K562 (cell line): ENCODE results near the gene B4GALT1. TPM values are rescaled to one million over a fixed set of nuclear protein-coding genes. Genes with fewer than 3 reads are reported as not detected.

Source experiments
- CBX1 ChIP-seq: sonication (generic); IDR thresholded peaks from 2 replicates; pipeline ENCODE4 v1.6.1; 2016; ENCODE audit warnings: antibody characterized with exemption, low read depth, mild to moderate bottlenecking
- CXXC5 ChIP-seq: fragments of 250-450 bp; sonication (Bioruptor Pico); IDR thresholded peaks from 2 replicates; pipeline ENCODE4 v1.8.0; 2022; ENCODE audit warnings: inconsistent platforms, mild to moderate bottlenecking, moderate library complexity
- EGR1 ChIP-seq: fragments of 450-650 bp; conservative IDR thresholded peaks from 2 replicates; pipeline ENCODE4 v1.6.1; 2017; ENCODE audit warnings: mild to moderate bottlenecking
- ELF1 ChIP-seq: fragments of 200-800 bp; sonication (Bioruptor generic); IDR thresholded peaks from 2 replicates; pipeline ENCODE4 v1.6.1; 2016; ENCODE audit warnings: missing genetic modification characterization, missing compliant biosample characterization
- FOXK1 ChIP-seq: sonication (generic); formaldehyde crosslinking; IDR thresholded peaks from 2 replicates; pipeline ENCODE4 v1.8.0; 2022; ENCODE audit warnings: missing genetic modification reagents, mild to moderate bottlenecking, borderline replicate concordance
- HMBOX1 ChIP-seq: sonication (generic); IDR thresholded peaks from 2 replicates; pipeline ENCODE4 v1.6.1; 2016
- HNRNPL ChIP-seq: fragments of 200-400 bp; formaldehyde crosslinking; IDR thresholded peaks from 2 replicates; pipeline ENCODE4 v1.6.1; 2017; ENCODE audit warnings: low read depth, mild to moderate bottlenecking, low read length
- MTA3 ChIP-seq: fragments of 450-650 bp; formaldehyde crosslinking; IDR thresholded peaks from 2 replicates; pipeline ENCODE4 v1.6.1; 2017; ENCODE audit warnings: mild to moderate bottlenecking, borderline replicate concordance
- NRF1 ChIP-seq, 2 experiments: fragments of 450-650 bp; IDR thresholded peaks in 1 of 2; conservative IDR thresholded peaks in 1 of 2; 2 replicates each; pipeline ENCODE4 v1.6.1; 2014; ENCODE audit warnings: mild to moderate bottlenecking in 2 of 2
- SRSF9 ChIP-seq: fragments of 200-400 bp; formaldehyde crosslinking; IDR thresholded peaks from 2 replicates; pipeline ENCODE4 v1.6.1; 2017; ENCODE audit warnings: low read depth, low read length, borderline replicate concordance
- STAG1 ChIP-seq: sonication (generic); formaldehyde crosslinking; IDR thresholded peaks from 2 replicates; pipeline ENCODE4 v1.5.0; 2020; ENCODE audit warnings: missing genetic modification reagents, borderline replicate concordance
- TBP ChIP-seq: optimal IDR thresholded peaks from 2 replicates; pipeline ENCODE3; 2011; ENCODE audit warnings: low read depth, low read length, improper control_type of control experiment
- polyA plus RNA-seq, 8 experiments: library from polyadenylated mRNA; depleted of rRNA in 4 of 8; stranded (reverse) in 5 of 8; unstranded in 3 of 8; fragments of >200 nt; fragmentation: Nextera tagmentation in 2 of 8; fragmentation: Illumina TruSeq in 1 of 8; extraction: Ambion mirVana in 2 of 8; extraction: Trizol in 1 of 8; gene quantifications; 2 replicates each; pipeline versions ENCODE4 v1.2.1 to v1.2.3, GENCODE V29; 2011 to 2014; ENCODE audit warnings: inconsistent platforms in 1 of 8, missing spikeins in 1 of 8
- total RNA-seq, 7 experiments: library from RNA; depleted of rRNA in 6 of 7; stranded (reverse); fragments of >200 nt in 6 of 7; fragmentation: Illumina TruSeq in 2 of 7; extraction: Trizol in 2 of 7; gene quantifications; 2 replicates each; pipeline versions ENCODE4 v1.2.1 to v1.2.3, GENCODE V29; 2011 to 2021; ENCODE audit warnings: low replicate concordance in 1 of 7
- TF ChIP-seq, protein P1 (sequence below): fragments of 450-650 bp; IDR thresholded peaks from 2 replicates; pipeline ENCODE4 v1.6.1; 2016; ENCODE audit warnings: mild to moderate bottlenecking, moderate library complexity
- TF ChIP-seq, protein P2 (sequence below): sonication (generic); formaldehyde crosslinking; IDR thresholded peaks from 2 replicates; pipeline ENCODE4 v1.8.0; 2022; ENCODE audit warnings: missing genetic modification reagents, mild to moderate bottlenecking, moderate library complexity, borderline replicate concordance

B4GALT1 gene
- total and polyA plus RNA-seq, 9 of the 15 experiments (the other 6 are each of a cell fraction or from before 2014, with no cell fraction given) = 4.1 to 26.8 (median 7.1) TPM

DNA sequence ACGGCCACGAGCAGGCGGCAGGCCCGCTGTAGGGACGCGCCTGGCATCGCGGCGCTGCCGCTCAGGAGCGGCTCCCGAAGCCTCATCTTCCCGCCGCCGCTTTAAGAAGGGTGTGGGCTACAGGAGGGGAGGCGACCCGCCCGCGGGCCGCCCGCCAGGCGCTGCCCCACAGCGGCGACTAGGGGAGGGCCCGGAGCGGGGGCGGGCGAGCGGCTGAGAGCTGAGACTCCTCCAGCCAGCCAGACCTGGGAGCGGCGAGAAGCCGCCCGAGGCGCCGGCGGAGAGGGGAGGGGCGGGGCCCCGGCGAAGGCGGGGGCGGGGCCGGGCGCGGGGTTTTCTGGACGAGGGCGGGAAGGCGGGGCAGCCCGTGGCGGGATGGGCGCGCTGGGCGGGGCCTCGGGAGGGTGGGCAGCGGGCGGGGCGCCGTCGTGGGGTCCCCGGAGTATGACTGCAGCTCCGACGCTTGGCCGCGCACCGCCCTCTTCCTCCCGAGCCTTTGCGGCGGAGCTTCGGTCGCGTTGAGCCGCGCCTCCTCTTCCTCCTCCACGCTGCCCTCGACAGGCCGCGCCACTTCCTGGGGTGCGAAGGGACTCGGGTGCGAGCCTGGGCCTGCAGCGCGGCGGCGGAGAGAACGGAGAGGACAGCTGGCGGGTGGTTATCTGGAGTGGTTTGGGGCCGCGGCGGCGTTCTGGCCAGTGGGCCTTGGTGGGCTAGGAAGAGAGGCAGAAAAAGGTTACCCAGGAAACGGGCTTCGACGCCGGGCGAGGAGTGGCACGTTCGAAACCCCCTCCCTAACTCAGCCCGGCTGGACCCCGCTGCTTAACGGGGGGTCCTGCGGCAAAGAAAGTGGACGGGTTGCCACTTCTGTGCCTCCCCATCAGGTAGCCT lies at the start of gene B4GALT1 (continued):
- TF ChIP-seq, protein P1, sequence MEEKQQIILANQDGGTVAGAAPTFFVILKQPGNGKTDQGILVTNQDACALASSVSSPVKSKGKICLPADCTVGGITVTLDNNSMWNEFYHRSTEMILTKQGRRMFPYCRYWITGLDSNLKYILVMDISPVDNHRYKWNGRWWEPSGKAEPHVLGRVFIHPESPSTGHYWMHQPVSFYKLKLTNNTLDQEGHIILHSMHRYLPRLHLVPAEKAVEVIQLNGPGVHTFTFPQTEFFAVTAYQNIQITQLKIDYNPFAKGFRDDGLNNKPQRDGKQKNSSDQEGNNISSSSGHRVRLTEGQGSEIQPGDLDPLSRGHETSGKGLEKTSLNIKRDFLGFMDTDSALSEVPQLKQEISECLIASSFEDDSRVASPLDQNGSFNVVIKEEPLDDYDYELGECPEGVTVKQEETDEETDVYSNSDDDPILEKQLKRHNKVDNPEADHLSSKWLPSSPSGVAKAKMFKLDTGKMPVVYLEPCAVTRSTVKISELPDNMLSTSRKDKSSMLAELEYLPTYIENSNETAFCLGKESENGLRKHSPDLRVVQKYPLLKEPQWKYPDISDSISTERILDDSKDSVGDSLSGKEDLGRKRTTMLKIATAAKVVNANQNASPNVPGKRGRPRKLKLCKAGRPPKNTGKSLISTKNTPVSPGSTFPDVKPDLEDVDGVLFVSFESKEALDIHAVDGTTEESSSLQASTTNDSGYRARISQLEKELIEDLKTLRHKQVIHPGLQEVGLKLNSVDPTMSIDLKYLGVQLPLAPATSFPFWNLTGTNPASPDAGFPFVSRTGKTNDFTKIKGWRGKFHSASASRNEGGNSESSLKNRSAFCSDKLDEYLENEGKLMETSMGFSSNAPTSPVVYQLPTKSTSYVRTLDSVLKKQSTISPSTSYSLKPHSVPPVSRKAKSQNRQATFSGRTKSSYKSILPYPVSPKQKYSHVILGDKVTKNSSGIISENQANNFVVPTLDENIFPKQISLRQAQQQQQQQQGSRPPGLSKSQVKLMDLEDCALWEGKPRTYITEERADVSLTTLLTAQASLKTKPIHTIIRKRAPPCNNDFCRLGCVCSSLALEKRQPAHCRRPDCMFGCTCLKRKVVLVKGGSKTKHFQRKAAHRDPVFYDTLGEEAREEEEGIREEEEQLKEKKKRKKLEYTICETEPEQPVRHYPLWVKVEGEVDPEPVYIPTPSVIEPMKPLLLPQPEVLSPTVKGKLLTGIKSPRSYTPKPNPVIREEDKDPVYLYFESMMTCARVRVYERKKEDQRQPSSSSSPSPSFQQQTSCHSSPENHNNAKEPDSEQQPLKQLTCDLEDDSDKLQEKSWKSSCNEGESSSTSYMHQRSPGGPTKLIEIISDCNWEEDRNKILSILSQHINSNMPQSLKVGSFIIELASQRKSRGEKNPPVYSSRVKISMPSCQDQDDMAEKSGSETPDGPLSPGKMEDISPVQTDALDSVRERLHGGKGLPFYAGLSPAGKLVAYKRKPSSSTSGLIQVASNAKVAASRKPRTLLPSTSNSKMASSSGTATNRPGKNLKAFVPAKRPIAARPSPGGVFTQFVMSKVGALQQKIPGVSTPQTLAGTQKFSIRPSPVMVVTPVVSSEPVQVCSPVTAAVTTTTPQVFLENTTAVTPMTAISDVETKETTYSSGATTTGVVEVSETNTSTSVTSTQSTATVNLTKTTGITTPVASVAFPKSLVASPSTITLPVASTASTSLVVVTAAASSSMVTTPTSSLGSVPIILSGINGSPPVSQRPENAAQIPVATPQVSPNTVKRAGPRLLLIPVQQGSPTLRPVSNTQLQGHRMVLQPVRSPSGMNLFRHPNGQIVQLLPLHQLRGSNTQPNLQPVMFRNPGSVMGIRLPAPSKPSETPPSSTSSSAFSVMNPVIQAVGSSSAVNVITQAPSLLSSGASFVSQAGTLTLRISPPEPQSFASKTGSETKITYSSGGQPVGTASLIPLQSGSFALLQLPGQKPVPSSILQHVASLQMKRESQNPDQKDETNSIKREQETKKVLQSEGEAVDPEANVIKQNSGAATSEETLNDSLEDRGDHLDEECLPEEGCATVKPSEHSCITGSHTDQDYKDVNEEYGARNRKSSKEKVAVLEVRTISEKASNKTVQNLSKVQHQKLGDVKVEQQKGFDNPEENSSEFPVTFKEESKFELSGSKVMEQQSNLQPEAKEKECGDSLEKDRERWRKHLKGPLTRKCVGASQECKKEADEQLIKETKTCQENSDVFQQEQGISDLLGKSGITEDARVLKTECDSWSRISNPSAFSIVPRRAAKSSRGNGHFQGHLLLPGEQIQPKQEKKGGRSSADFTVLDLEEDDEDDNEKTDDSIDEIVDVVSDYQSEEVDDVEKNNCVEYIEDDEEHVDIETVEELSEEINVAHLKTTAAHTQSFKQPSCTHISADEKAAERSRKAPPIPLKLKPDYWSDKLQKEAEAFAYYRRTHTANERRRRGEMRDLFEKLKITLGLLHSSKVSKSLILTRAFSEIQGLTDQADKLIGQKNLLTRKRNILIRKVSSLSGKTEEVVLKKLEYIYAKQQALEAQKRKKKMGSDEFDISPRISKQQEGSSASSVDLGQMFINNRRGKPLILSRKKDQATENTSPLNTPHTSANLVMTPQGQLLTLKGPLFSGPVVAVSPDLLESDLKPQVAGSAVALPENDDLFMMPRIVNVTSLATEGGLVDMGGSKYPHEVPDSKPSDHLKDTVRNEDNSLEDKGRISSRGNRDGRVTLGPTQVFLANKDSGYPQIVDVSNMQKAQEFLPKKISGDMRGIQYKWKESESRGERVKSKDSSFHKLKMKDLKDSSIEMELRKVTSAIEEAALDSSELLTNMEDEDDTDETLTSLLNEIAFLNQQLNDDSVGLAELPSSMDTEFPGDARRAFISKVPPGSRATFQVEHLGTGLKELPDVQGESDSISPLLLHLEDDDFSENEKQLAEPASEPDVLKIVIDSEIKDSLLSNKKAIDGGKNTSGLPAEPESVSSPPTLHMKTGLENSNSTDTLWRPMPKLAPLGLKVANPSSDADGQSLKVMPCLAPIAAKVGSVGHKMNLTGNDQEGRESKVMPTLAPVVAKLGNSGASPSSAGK = peak; percentile 91
- TF ChIP-seq MTA3 (peak; percentile 15; the same call in 1 of the 2 replicates), STAG1 (CRISPR knock-in tag) (no peak), TBP (peak; percentile 52), HNRNPL (0 out of 2 replicates have a peak, but pooled peaks have one; percentile 27), ELF1 (tag) (peak; percentile 56; the same call in 1 of the 2 replicates), NRF1 (conservative IDR thresholded peaks at IDR 0.05 in 1 of 2, IDR thresholded peaks at IDR 0.05 in 1 of 2) (no peak), EGR1 (peak; percentile 84), HMBOX1 (no peak), SRSF9 (no peak), CXXC5 (peak; percentile 54), FOXK1 (0 out of 2 replicates have a peak, but pooled peaks have one; percentile 58), CBX1 (peak; percentile 48; the same call in 1 of the 2 replicates)
- TF ChIP-seq, protein P2, sequence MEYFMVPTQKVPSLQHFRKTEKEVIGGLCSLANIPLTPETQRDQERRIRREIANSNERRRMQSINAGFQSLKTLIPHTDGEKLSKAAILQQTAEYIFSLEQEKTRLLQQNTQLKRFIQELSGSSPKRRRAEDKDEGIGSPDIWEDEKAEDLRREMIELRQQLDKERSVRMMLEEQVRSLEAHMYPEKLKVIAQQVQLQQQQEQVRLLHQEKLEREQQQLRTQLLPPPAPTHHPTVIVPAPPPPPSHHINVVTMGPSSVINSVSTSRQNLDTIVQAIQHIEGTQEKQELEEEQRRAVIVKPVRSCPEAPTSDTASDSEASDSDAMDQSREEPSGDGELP (CRISPR knock-in tag) = peak; percentile 88
